RWPE2 (cell line): ENCODE data around the gene SLC44A3.
"Not testable (repeated sequence)": the region's sequence is repeated elsewhere in the genome, so short reads cannot be mapped to it uniquely, and the experiment has no call there.

ENCODE experiments used
- ATAC-seq: fragments of 200-7000 bp; cut with Tn5 transposase; 3 replicates; pipeline ENCODE4 v1.9.1; 2021; ENCODE audit warnings: low read depth
- DNase-seq: peaks from one replicate; pipeline ENCODE4 v3.0.0-alpha.2; 2020; ENCODE audit warnings: low spot score
- H3K27ac ChIP-seq: fragments of 450-650 bp; 2 replicates; pipeline ENCODE4 v1.5.1; 2017; ENCODE audit warnings: mild to moderate bottlenecking; ENCODE audit not compliant: poor library complexity, severe bottlenecking
- H3K27me3 ChIP-seq: fragments of 250-450 bp; sonication (Bioruptor Pico); 2 replicates; pipeline ENCODE4 v1.5.1; 2021; ENCODE audit warnings: mild to moderate bottlenecking, moderate library complexity; ENCODE audit not compliant: insufficient read depth, poor library complexity, severe bottlenecking
- H3K36me3 ChIP-seq: fragments of 250-450 bp; sonication (Bioruptor Pico); 2 replicates; pipeline ENCODE4 v1.5.1; 2020; ENCODE audit warnings: low read depth, mild to moderate bottlenecking, moderate library complexity
- H3K4me1 ChIP-seq: fragments of 250-450 bp; sonication (Bioruptor Pico); 2 replicates; pipeline ENCODE4 v1.5.1; 2021; ENCODE audit warnings: mild to moderate bottlenecking, moderate library complexity; ENCODE audit not compliant: insufficient read depth, poor library complexity, severe bottlenecking
- H3K4me3 ChIP-seq: fragments of 250-450 bp; sonication (Bioruptor Pico); 2 replicates; pipeline ENCODE4 v1.5.1; 2021; ENCODE audit warnings: mild to moderate bottlenecking, moderate library complexity; ENCODE audit not compliant: severe bottlenecking
- H3K9me3 ChIP-seq: fragments of 250-450 bp; sonication (Bioruptor Pico); 2 replicates; pipeline ENCODE4 v1.5.1; 2021; ENCODE audit warnings: mild to moderate bottlenecking, moderate library complexity; ENCODE audit not compliant: severe bottlenecking
- TF ChIP-seq, protein P1 (sequence below): fragments of 450-650 bp; IDR thresholded peaks from one replicate; pipeline ENCODE4 v1.5.1; 2017; ENCODE audit warnings: mild to moderate bottlenecking, moderate library complexity; ENCODE audit not compliant: poor library complexity, severe bottlenecking

The SLC44A3 gene

DNA sequence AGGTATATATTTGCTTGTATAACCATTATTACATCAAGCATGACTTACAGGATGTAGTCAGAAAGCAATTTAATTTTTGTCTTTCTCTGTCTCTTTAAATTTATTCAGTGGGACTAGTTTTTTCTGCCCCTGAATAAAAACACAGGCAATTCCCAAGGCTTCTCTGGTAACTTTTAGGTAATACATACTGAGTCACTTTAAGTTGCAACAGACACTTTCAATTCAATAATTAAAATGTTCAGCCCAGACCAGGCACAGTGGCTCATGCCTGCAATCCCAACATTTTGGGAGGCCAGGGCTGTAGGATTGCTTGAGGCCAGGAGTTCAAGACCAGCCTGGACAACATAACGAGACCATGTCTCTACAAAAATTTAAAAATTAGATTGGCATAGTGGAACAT lies 12.3 kb downstream of the SLC44A3 start:
- peaks cover 2% of the 10 kb centered on the region for H3K4me1 ChIP-seq
- TF ChIP-seq, protein P1, sequence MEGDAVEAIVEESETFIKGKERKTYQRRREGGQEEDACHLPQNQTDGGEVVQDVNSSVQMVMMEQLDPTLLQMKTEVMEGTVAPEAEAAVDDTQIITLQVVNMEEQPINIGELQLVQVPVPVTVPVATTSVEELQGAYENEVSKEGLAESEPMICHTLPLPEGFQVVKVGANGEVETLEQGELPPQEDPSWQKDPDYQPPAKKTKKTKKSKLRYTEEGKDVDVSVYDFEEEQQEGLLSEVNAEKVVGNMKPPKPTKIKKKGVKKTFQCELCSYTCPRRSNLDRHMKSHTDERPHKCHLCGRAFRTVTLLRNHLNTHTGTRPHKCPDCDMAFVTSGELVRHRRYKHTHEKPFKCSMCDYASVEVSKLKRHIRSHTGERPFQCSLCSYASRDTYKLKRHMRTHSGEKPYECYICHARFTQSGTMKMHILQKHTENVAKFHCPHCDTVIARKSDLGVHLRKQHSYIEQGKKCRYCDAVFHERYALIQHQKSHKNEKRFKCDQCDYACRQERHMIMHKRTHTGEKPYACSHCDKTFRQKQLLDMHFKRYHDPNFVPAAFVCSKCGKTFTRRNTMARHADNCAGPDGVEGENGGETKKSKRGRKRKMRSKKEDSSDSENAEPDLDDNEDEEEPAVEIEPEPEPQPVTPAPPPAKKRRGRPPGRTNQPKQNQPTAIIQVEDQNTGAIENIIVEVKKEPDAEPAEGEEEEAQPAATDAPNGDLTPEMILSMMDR = no peak
- no peak overlapping the region for H3K27ac ChIP-seq
- no peak overlapping the region for H3K4me3 ChIP-seq
- no peak for DNase-seq
- ATAC-seq = peak; percentile 49; the same call in 1 of the 3 replicates
- no peaks in the 10 kb centered on the region for H3K27me3 ChIP-seq
- H3K36me3 ChIP-seq = no peaks in the 10 kb centered on the region
- no peaks in the 10 kb centered on the region for H3K9me3 ChIP-seq

DNA sequence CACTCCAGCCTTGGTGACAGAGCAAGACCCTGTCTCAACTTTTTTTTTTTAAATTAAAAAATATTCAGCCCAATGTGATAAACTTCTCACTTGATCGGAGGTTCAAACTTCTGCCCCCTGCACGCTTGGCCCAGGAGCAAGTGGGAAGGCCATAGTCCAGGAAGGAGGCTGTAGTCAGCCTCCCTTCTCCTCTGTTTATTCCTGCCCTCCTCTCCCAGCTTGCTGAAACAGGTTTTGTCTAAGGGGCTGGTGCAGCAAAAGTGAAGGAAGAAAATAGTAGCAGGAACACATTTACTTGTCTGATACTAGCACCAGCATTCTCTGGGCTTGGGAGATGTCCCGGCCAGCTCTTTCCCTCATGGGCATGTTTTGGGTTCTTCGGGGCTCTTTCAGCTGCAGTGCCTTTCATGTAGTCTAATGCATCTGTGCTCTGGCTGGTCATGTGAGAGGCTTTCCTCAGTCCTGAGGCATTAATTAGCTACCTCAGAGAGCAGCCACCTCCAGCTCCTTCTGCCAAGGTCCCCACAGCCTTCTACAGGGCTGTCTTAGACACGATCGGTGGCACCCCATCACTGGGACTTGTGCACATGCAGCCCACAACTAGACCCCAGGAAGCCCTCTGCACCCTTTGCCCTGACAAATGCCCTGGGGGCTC lies 12.9 kb downstream of the SLC44A3 start:
- H3K9me3 ChIP-seq = no peaks in the 10 kb centered on the region
- ATAC-seq (no peak), DNase-seq (no peak)
- H3K4me1 ChIP-seq = peaks cover 2% of the 10 kb centered on the region
- no peaks in the 10 kb centered on the region for H3K36me3 ChIP-seq
- TF ChIP-seq, protein P1 = no peak
- no peak overlapping the region for H3K27ac ChIP-seq
- H3K4me3 ChIP-seq = no peak overlapping the region
- no peaks in the 10 kb centered on the region for H3K27me3 ChIP-seq

DNA sequence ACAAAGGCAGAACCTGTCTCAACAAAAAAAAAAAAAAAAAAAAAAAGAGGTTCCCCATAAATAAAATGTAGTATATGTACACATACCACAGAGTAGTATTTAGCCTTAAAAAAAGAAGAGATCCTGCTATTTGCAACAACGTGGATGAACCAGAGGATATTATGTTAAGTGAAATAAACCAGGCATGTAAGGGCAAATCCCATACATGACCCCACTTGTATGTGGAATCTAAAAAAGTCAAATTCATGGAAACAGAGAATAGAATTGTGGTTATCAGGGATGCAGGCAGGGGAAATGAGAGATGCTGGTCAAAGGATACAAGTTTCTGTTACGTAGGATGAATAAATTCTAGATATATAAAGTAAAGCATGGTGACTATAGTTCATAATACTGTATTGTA lies 16.7 kb downstream of the SLC44A3 start:
- no peak for ATAC-seq
- H3K9me3 ChIP-seq = no peaks in the 10 kb centered on the region
- DNase-seq = no peak

DNA sequence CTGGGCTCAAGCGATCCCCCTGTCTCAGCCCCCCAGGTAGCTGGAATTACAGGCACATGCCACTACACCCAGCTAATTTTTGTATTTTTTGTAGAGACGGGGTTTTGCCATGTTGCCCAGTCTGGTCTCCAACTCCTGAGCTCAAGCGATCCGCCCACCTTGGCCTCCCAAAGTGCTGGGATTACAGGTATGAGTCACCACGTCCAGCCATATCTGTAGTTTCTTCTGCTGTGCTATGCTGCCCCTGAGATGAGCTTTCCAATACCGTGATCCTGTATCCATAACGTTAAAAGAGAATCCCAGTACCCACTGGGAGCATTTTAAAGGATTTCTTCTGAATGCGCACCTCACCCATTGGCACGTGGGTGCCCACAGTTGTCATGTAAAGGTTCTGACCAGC lies 20.2 kb downstream of the SLC44A3 start:
- not testable (repeated sequence) for H3K36me3 ChIP-seq, DNase-seq, H3K9me3 ChIP-seq, ATAC-seq, H3K27ac ChIP-seq, H3K27me3 ChIP-seq, H3K4me3 ChIP-seq, H3K4me1 ChIP-seq

More for the DNA sequence above, 16.7 kb downstream of the SLC44A3 start:
- Histone ChIP-seq H3K4me3 (no peak overlapping the region), H3K27ac (no peak overlapping the region), H3K27me3 (no peaks in the 10 kb centered on the region), H3K4me1 (no peaks in the 10 kb centered on the region), H3K36me3 (no peaks in the 10 kb centered on the region)
- TF ChIP-seq, protein P1 = no peak

DNA sequence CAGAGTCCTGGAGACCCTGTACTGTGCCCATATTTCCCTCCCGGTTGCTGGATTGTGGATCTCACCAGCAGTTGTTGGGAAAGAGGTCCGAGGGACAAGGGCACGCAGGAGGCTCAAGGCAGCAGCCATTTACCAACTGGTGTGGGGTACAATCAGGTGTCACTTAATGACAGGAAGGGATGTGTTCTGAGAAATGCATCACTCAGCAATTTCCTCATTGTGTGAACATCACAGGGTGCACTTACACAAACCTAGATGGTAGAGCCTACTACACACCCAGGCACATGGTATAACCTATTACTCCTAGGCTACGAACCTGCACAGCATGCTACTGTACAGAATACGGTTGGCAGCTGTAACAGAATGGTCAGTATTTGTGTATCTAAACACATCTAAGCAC lies 20.7 kb downstream of the SLC44A3 start:
- H3K9me3 ChIP-seq = no peaks in the 10 kb centered on the region
- DNase-seq = no peak
- no peaks in the 10 kb centered on the region for H3K36me3 ChIP-seq
- no peak overlapping the region for H3K4me3 ChIP-seq
- H3K27ac ChIP-seq = no peak overlapping the region
- H3K27me3 ChIP-seq = no peaks in the 10 kb centered on the region
- H3K4me1 ChIP-seq = no peaks in the 10 kb centered on the region
- no peak for ATAC-seq
- TF ChIP-seq, protein P1 = no peak
